A549 (cell line): ENCODE results near the gene TNFRSF13B.
"Not testable (repeated sequence)": the region's sequence is repeated elsewhere in the genome, so short reads cannot be mapped to it uniquely, and the experiment has no call there.

Experiments
- CEBPB ChIP-seq, 2 experiments: fragments of >200 bp in 1 of 2; sonication (Bioruptor Twin) in 1 of 2; formaldehyde crosslinking in 1 of 2; IDR thresholded peaks; 2 replicates each; pipeline ENCODE4 v1.6.1; 2012 to 2016
- EP300 ChIP-seq, 2 experiments: fragments of >200 bp; sonication (Bioruptor Twin); formaldehyde crosslinking; IDR thresholded peaks; 2 replicates in 1 of 2; 3 replicates in 1 of 2; pipeline ENCODE4 v1.6.1; 2016 to 2017
- HDAC2 ChIP-seq: fragments of 200-600 bp; sonication (generic); IDR thresholded peaks from 2 replicates; pipeline ENCODE4 v1.6.1; 2016
- MAFK ChIP-seq: fragments of 450-650 bp; IDR thresholded peaks from 2 replicates; pipeline ENCODE4 v1.6.1; 2014; ENCODE audit not compliant: partially characterized antibody
- MYC ChIP-seq: IDR thresholded peaks from 2 replicates; pipeline ENCODE4 v1.6.1; 2012; ENCODE audit warnings: mild to moderate bottlenecking, inconsistent platforms, low read length, improper control_type of control experiment, borderline replicate concordance
- RARB ChIP-seq: fragments of 250-450 bp; sonication (Bioruptor Pico); IDR thresholded peaks from 2 replicates; pipeline ENCODE4 v1.8.0; 2021; ENCODE audit warnings: mild to moderate bottlenecking, moderate library complexity
- RCOR1 ChIP-seq: fragments of 150-350 bp; IDR thresholded peaks from 2 replicates; pipeline ENCODE4 v1.6.1; 2014; ENCODE audit warnings: antibody characterized with exemption, low read length, low read depth
- SMC3 ChIP-seq: fragments of >200 bp; sonication (Bioruptor Twin); formaldehyde crosslinking; IDR thresholded peaks from 3 replicates; pipeline ENCODE4 v1.6.1; 2018; ENCODE audit warnings: inconsistent platforms
- TFCP2L1 ChIP-seq: fragments of 250-450 bp; sonication (Bioruptor Pico); IDR thresholded peaks from 2 replicates; pipeline ENCODE4 v1.5.0; 2021; ENCODE audit warnings: mild to moderate bottlenecking
- TF ChIP-seq, protein P1 (sequence below): fragments of >200 bp; sonication (Bioruptor Twin); formaldehyde crosslinking; IDR thresholded peaks from 3 replicates; pipeline ENCODE4 v1.5.1; 2016
- TF ChIP-seq, protein P2 (sequence below): fragments of 200-600 bp; sonication (generic); IDR thresholded peaks from 2 replicates; pipeline ENCODE4 v1.6.1; 2016; ENCODE audit warnings: antibody characterized with exemption, mild to moderate bottlenecking, moderate library complexity

DNA sequence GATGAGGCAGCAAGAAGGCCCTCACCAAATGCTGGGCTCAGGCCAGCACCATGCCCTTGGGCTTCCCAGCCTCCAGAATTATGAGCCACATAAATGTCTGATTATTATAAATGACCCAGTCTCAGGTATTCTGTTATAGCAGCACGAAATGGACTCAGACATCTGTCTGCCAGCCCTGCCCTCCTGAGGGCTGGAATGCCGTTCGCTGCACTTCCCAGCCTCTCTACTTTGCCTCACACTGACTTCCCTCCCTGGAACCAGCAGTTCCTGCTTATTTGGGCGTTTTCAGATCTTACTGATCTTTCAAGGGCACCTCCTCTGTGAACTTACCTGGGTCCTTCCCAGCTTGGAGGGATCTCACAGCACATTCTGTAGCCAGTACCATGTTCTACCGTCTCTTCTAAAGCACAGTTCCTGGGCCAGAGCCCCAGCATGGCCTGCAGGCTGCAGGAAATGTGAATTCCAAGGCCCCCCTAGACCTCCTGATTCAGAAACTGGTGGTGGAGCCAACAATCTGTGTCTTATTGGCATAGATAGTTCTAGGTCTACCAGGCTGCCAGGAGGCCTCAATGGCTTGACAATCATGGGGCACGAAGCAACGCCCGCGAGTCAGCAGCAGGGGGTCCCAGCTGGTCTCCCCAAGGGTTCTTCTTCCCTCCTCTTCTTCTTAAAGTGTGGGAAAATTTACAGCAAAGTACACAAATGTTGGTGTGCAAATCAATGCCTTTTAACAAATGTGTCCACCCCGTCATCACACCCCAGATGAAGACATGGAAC, 36.9 kb upstream of the TNFRSF13B start:
- not testable (repeated sequence) for TF ChIP-seq HDAC2; SMC3; RARB; TFCP2L1 (CRISPR knock-in tag); CEBPB (IDR thresholded peaks at IDR 0.05); MYC; RCOR1; EP300 (IDR thresholded peaks at IDR 0.05); MAFK
- TF ChIP-seq, protein P1, sequence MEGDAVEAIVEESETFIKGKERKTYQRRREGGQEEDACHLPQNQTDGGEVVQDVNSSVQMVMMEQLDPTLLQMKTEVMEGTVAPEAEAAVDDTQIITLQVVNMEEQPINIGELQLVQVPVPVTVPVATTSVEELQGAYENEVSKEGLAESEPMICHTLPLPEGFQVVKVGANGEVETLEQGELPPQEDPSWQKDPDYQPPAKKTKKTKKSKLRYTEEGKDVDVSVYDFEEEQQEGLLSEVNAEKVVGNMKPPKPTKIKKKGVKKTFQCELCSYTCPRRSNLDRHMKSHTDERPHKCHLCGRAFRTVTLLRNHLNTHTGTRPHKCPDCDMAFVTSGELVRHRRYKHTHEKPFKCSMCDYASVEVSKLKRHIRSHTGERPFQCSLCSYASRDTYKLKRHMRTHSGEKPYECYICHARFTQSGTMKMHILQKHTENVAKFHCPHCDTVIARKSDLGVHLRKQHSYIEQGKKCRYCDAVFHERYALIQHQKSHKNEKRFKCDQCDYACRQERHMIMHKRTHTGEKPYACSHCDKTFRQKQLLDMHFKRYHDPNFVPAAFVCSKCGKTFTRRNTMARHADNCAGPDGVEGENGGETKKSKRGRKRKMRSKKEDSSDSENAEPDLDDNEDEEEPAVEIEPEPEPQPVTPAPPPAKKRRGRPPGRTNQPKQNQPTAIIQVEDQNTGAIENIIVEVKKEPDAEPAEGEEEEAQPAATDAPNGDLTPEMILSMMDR = not testable (repeated sequence)
- TF ChIP-seq, protein P2, sequence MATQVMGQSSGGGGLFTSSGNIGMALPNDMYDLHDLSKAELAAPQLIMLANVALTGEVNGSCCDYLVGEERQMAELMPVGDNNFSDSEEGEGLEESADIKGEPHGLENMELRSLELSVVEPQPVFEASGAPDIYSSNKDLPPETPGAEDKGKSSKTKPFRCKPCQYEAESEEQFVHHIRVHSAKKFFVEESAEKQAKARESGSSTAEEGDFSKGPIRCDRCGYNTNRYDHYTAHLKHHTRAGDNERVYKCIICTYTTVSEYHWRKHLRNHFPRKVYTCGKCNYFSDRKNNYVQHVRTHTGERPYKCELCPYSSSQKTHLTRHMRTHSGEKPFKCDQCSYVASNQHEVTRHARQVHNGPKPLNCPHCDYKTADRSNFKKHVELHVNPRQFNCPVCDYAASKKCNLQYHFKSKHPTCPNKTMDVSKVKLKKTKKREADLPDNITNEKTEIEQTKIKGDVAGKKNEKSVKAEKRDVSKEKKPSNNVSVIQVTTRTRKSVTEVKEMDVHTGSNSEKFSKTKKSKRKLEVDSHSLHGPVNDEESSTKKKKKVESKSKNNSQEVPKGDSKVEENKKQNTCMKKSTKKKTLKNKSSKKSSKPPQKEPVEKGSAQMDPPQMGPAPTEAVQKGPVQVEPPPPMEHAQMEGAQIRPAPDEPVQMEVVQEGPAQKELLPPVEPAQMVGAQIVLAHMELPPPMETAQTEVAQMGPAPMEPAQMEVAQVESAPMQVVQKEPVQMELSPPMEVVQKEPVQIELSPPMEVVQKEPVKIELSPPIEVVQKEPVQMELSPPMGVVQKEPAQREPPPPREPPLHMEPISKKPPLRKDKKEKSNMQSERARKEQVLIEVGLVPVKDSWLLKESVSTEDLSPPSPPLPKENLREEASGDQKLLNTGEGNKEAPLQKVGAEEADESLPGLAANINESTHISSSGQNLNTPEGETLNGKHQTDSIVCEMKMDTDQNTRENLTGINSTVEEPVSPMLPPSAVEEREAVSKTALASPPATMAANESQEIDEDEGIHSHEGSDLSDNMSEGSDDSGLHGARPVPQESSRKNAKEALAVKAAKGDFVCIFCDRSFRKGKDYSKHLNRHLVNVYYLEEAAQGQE = not testable (repeated sequence)
